H9 (cell line): ENCODE measurements around the gene ZBTB47. TPM values are rescaled to one million over a fixed set of nuclear protein-coding genes. Genes with fewer than 3 reads are reported as not detected.

Experiments
- DNase-seq: peaks from one replicate; pipeline ENCODE4 v3.0.0-alpha.2; 2017
- H2AFZ ChIP-seq: one replicate; pipeline ENCODE4 v1.6.1; 2013; ENCODE audit warnings: mild to moderate bottlenecking, low read length, control low read depth, moderate library complexity
- H2AK5ac ChIP-seq: 2 replicates; pipeline ENCODE4 v1.6.1; 2013; ENCODE audit warnings: low read length, control low read depth, mixed read lengths; ENCODE audit not compliant: insufficient read length
- H2BK120ac ChIP-seq: one replicate; pipeline ENCODE4 v1.6.1; 2013; ENCODE audit warnings: low read depth, mild to moderate bottlenecking, low read length, control low read depth, inconsistent platforms; ENCODE audit not compliant: poor library complexity, severe bottlenecking
- H2BK12ac ChIP-seq: 2 replicates; pipeline ENCODE4 v1.6.1; 2013; ENCODE audit warnings: low read length, control low read depth, mixed read lengths, low read depth; ENCODE audit not compliant: insufficient read length
- H2BK15ac ChIP-seq: 2 replicates; pipeline ENCODE4 v1.6.1; 2013; ENCODE audit warnings: low read depth, low read length, control low read depth
- H2BK20ac ChIP-seq: one replicate; pipeline ENCODE4 v1.6.1; 2013; ENCODE audit warnings: low read depth, mild to moderate bottlenecking, low read length, control low read depth, inconsistent platforms; ENCODE audit not compliant: poor library complexity, severe bottlenecking
- H2BK5ac ChIP-seq: 2 replicates; pipeline ENCODE4 v1.6.1; 2013; ENCODE audit warnings: low read length, control low read depth, mixed read lengths; ENCODE audit not compliant: insufficient read length
- H3K14ac ChIP-seq: 2 replicates; pipeline ENCODE4 v1.6.1; 2013; ENCODE audit warnings: low read length, control low read depth; ENCODE audit not compliant: insufficient read depth
- H3K18ac ChIP-seq: 2 replicates; pipeline ENCODE4 v1.6.1; 2013; ENCODE audit warnings: low read depth, mild to moderate bottlenecking, mixed read lengths, low read length, control low read depth; ENCODE audit not compliant: insufficient read length
- H3K23ac ChIP-seq: 2 replicates; pipeline ENCODE4 v1.6.1; 2013; ENCODE audit warnings: low read length, control low read depth, mixed read lengths, low read depth; ENCODE audit not compliant: insufficient read length
- H3K23me2 ChIP-seq: 2 replicates; pipeline ENCODE4 v1.6.1; 2013; ENCODE audit warnings: low read depth, mild to moderate bottlenecking, mixed read lengths, low read length, control low read depth; ENCODE audit not compliant: insufficient read length, poor library complexity, severe bottlenecking
- H3K27ac ChIP-seq: 2 replicates; pipeline ENCODE4 v1.5.1; 2013; ENCODE audit warnings: low read length, control low read depth, mixed read lengths, low read depth; ENCODE audit not compliant: insufficient read length
- H3K27me3 ChIP-seq: 2 replicates; pipeline ENCODE4 v1.6.1; 2013; ENCODE audit warnings: low read length, control low read depth, inconsistent platforms; ENCODE audit not compliant: insufficient read depth
- H3K4ac ChIP-seq: 2 replicates; pipeline ENCODE4 v1.6.1; 2013; ENCODE audit warnings: low read depth, mild to moderate bottlenecking, control low read depth, inconsistent platforms, low read length, moderate library complexity
- H3K4me1 ChIP-seq: 2 replicates; pipeline ENCODE4 v1.6.1; 2013; ENCODE audit warnings: low read length, control low read depth, inconsistent platforms; ENCODE audit not compliant: insufficient read depth
- H3K4me2 ChIP-seq: 2 replicates; pipeline ENCODE4 v1.6.1; 2013; ENCODE audit warnings: low read length, control low read depth, mixed read lengths; ENCODE audit not compliant: insufficient read length, insufficient read depth
- H3K56ac ChIP-seq: 2 replicates; pipeline ENCODE4 v1.6.1; 2013; ENCODE audit warnings: low read depth, mild to moderate bottlenecking, mixed read lengths, low read length, control low read depth; ENCODE audit not compliant: insufficient read length
- H3K79me1 ChIP-seq: 2 replicates; pipeline ENCODE4 v1.6.1; 2013; ENCODE audit warnings: low read depth, mild to moderate bottlenecking, moderate library complexity, low read length, control low read depth, inconsistent platforms; ENCODE audit not compliant: insufficient read depth, poor library complexity, severe bottlenecking
- H3K79me2 ChIP-seq: 2 replicates; pipeline ENCODE4 v1.6.1; 2013; ENCODE audit warnings: low read length, control low read depth, inconsistent platforms; ENCODE audit not compliant: insufficient read depth
- H3K9ac ChIP-seq: 2 replicates; pipeline ENCODE4 v1.6.1; 2013; ENCODE audit warnings: low read length, control low read depth, mixed read lengths; ENCODE audit not compliant: insufficient read length; ENCODE audit errors: extremely low read depth
- H3K9me3 ChIP-seq: one replicate; pipeline ENCODE4 v1.6.1; 2013; ENCODE audit warnings: low read depth, low read length, inconsistent platforms; ENCODE audit not compliant: control insufficient read depth
- H3T11ph ChIP-seq: one replicate; pipeline ENCODE4 v1.6.1; 2013; ENCODE audit warnings: mild to moderate bottlenecking, low read length, control low read depth, inconsistent platforms
- H4K20me1 ChIP-seq: one replicate; pipeline ENCODE4 v1.6.1; 2013; ENCODE audit not compliant: control insufficient read depth, insufficient read length, insufficient read depth
- H4K5ac ChIP-seq: 2 replicates; pipeline ENCODE4 v1.6.1; 2013; ENCODE audit warnings: low read depth, mild to moderate bottlenecking, mixed read lengths, low read length, control low read depth; ENCODE audit not compliant: insufficient read length
- H4K8ac ChIP-seq: replicated peaks from 2 replicates; pipeline ENCODE4 v1.6.1; 2013; ENCODE audit warnings: low read length, control low read depth, mixed read lengths, low read depth; ENCODE audit not compliant: insufficient read length
- H4K91ac ChIP-seq: 2 replicates; pipeline ENCODE4 v1.6.1; 2013; ENCODE audit warnings: low read depth, mild to moderate bottlenecking, moderate library complexity, mixed read lengths, low read length, control low read depth; ENCODE audit not compliant: insufficient read length
- H3K27ac Mint-ChIP-seq, 3 experiments: 2 replicates in 2 of 3; 3 replicates in 1 of 3; pipeline ENCODE4 v1.8.0; 2020 to 2021; ENCODE audit warnings: mixed read lengths in 3 of 3, mild to moderate bottlenecking in 1 of 3, moderate library complexity in 1 of 3
- H3K27me3 Mint-ChIP-seq: 2 replicates; pipeline ENCODE4 v1.8.0; 2021; ENCODE audit warnings: low read depth, mild to moderate bottlenecking, moderate library complexity, mixed read lengths
- H3K36me3 Mint-ChIP-seq, 3 experiments: 2 replicates in 2 of 3; 3 replicates in 1 of 3; pipeline ENCODE4 v1.8.0; 2020 to 2021; ENCODE audit warnings: low read depth in 3 of 3, mixed read lengths in 3 of 3; ENCODE audit not compliant: insufficient read depth in 1 of 3
- H3K4me1 Mint-ChIP-seq, 2 experiments: 2 replicates each; pipeline ENCODE4 v1.8.0; 2020; ENCODE audit warnings: mixed read lengths in 2 of 2
- H3K4me3 Mint-ChIP-seq, 2 experiments: 2 replicates in 1 of 2; 3 replicates in 1 of 2; pipeline ENCODE4 v1.8.0; 2020 to 2021; ENCODE audit warnings: mild to moderate bottlenecking in 2 of 2, mixed read lengths in 2 of 2, moderate library complexity in 1 of 2
- H3K9me3 Mint-ChIP-seq, 2 experiments: 2 replicates in 1 of 2; 3 replicates in 1 of 2; pipeline ENCODE4 v1.8.0; 2020; ENCODE audit warnings: mild to moderate bottlenecking in 2 of 2, mixed read lengths in 2 of 2, moderate library complexity in 1 of 2
- WGBS: extraction: QIAGEN DNeasy Blood & Tissue Kit; methylation state at CpG from one replicate; pipeline ENCODE4 v1.1.7; 2013; ENCODE audit warnings: missing lambda C conversion rate, low lambda C conversion rate, mixed read lengths; ENCODE audit not compliant: insufficient read length; ENCODE audit errors: extremely low coverage; 5-methylcytosine and 5-hydroxymethylcytosine counted together
- total RNA-seq: library from RNA; stranded (reverse); gene quantifications from 2 replicates; pipeline ENCODE4 v1.2.1, GENCODE V29; 2021
- TF ChIP-seq, protein P1 (sequence below): fragments of 200-600 bp; sonication (generic); conservative IDR thresholded peaks from 3 replicates; pipeline ENCODE4 v1.8.0; 2021; ENCODE audit warnings: antibody characterized with exemption, mild to moderate bottlenecking

ZBTB47 gene
- total RNA-seq, 1 experiment from 2014 or later = 3.6 TPM

DNA sequence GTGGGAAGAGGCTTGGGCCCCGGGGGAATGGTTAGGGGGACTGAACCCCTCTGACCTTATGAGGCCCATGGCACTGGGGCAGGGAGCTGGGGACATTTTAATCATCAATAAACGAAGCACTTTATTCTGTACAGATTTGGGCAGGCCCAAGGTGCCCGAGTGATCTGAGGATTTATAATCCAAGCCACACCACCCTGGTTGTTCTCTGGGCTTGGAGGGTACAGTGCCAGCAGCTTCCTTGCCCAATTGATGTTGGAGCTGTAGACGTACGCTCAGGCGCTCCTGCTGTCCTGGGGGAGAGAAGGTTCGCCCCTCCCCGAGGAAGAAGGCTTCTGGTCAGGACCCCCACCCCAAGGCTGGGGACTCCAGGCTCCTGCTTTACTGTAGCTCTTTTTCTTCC is 12.5 kb downstream of the ZBTB47 start:
- no peak for DNase-seq
- peaks cover 0 to 3% (median 0%) of the 10 kb centered on the region in 3 experiments; a peak in 3 of 7 replicates for H3K36me3 Mint-ChIP-seq
- Histone ChIP-seq H4K20me1 (no peaks in the 10 kb centered on the region), H3K79me2 (no peaks in the 10 kb centered on the region), H2AK5ac (no peak overlapping the region), H3K79me1 (no peaks in the 10 kb centered on the region), H3K23me2 (no peaks in the 10 kb centered on the region), H3K4me2 (no peak overlapping the region), H3K14ac (no peak overlapping the region), H2BK15ac (no peak overlapping the region), H2BK5ac (no peak overlapping the region), H3K23ac (no peak overlapping the region), H3T11ph (no peak overlapping the region), H2AFZ (no peak overlapping the region), H3K27me3 (no peaks in the 10 kb centered on the region), H4K8ac (no peak overlapping the region), H3K18ac (no peak overlapping the region), H3K4ac (no peak overlapping the region), H4K91ac (no peak overlapping the region), H3K56ac (no peak overlapping the region), H2BK120ac (no peak overlapping the region), H3K9ac (no peak overlapping the region), H2BK12ac (no peak overlapping the region), H3K4me1 (no peaks in the 10 kb centered on the region), H4K5ac (no peak overlapping the region), H2BK20ac (no peak overlapping the region), H3K27ac (no peak overlapping the region), H3K9me3 (no peaks in the 10 kb centered on the region)
- no CpG with 5 or more reads among the region's 8 CpGs for WGBS
- H3K4me3 Mint-ChIP-seq = no peak overlapping the region
- no peak overlapping the region; a peak in 1 of 7 replicates for H3K27ac Mint-ChIP-seq
- TF ChIP-seq, protein P1, sequence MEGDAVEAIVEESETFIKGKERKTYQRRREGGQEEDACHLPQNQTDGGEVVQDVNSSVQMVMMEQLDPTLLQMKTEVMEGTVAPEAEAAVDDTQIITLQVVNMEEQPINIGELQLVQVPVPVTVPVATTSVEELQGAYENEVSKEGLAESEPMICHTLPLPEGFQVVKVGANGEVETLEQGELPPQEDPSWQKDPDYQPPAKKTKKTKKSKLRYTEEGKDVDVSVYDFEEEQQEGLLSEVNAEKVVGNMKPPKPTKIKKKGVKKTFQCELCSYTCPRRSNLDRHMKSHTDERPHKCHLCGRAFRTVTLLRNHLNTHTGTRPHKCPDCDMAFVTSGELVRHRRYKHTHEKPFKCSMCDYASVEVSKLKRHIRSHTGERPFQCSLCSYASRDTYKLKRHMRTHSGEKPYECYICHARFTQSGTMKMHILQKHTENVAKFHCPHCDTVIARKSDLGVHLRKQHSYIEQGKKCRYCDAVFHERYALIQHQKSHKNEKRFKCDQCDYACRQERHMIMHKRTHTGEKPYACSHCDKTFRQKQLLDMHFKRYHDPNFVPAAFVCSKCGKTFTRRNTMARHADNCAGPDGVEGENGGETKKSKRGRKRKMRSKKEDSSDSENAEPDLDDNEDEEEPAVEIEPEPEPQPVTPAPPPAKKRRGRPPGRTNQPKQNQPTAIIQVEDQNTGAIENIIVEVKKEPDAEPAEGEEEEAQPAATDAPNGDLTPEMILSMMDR = no peak
- H3K9me3 Mint-ChIP-seq = peaks cover under 1 to 4% of the 10 kb centered on the region in 2 experiments; a peak in 2 of 5 replicates
- peaks cover 9% of the 10 kb centered on the region for H3K27me3 Mint-ChIP-seq
- H3K4me1 Mint-ChIP-seq = peaks cover 8 to 10% of the 10 kb centered on the region in 2 experiments
